AG09319 (cell line): ENCODE measurements around the gene TSC22D3.
A peak's percentile ranks its signal among the peaks of the same experiment; 100 is the strongest.
"Not testable (repeated sequence)": the region's sequence is repeated elsewhere in the genome, so short reads cannot be mapped to it uniquely, and the experiment has no call there.

ENCODE experiments used
- DNase-seq: peaks from one replicate; pipeline ENCODE4 v3.0.0-alpha.2; 2010; ENCODE audit warnings: low read depth; ENCODE audit errors: extremely low read depth
- TF ChIP-seq, protein P1 (sequence below): IDR thresholded peaks from 2 replicates; pipeline ENCODE4 v1.5.1; 2011; ENCODE audit warnings: low read depth, mild to moderate bottlenecking, inconsistent platforms, low read length, moderate library complexity

The TSC22D3 gene

DNA sequence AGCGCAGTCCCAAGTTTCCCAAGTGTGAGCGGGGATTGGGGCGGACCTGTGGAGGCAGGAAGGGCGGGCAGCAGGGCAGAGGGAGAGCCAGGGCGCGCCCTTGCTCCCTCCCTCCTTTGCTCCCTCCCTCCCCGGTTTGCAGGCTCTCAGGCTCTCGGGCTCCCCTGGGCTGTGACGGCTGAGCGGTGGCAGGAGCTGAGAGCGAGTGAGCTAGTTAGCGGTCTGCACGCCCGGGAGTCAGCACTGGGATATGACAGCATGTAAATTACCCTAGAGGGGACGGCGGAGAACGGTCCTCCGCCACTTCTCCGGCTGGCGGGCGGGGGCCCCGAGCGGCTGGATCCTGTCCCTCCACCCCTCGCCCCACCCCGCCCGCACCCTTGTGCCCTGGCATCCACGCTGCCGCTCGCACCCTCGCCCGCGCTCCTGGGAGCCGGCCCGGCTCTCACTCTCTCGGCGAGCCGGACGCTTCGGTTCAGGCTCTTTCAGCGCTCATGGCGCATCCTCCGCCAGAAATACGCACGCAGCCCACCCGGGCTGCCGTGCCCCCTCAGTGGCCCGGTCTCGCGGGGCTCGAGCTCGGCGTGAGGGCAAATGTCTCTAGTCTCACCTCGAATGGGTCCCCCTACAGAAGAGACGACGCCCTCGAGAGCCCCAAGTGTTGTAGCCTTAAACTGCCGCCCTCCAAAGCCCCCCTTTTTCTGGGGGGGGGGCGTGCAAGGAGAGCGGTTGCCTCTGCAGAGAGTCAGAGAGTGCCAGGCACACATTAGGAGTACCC, at the start of gene TSC22D3:
TSS of gene TSC22D3 (minus strand) at position 54 of the 778 bp plus-strand sequence. CDS start 368 bp downstream, outside the sequence.
- DNase-seq, result no peak

GRCh38 chrX:107823456-107823855, 47.9 kb upstream of the TSC22D3 start:
- TF ChIP-seq, protein P1, sequence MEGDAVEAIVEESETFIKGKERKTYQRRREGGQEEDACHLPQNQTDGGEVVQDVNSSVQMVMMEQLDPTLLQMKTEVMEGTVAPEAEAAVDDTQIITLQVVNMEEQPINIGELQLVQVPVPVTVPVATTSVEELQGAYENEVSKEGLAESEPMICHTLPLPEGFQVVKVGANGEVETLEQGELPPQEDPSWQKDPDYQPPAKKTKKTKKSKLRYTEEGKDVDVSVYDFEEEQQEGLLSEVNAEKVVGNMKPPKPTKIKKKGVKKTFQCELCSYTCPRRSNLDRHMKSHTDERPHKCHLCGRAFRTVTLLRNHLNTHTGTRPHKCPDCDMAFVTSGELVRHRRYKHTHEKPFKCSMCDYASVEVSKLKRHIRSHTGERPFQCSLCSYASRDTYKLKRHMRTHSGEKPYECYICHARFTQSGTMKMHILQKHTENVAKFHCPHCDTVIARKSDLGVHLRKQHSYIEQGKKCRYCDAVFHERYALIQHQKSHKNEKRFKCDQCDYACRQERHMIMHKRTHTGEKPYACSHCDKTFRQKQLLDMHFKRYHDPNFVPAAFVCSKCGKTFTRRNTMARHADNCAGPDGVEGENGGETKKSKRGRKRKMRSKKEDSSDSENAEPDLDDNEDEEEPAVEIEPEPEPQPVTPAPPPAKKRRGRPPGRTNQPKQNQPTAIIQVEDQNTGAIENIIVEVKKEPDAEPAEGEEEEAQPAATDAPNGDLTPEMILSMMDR, result no peak
- peak; percentile 47 for DNase-seq

More for the DNA sequence above, at the start of gene TSC22D3:
- TF ChIP-seq, protein P1, result peak; percentile 7

DNA sequence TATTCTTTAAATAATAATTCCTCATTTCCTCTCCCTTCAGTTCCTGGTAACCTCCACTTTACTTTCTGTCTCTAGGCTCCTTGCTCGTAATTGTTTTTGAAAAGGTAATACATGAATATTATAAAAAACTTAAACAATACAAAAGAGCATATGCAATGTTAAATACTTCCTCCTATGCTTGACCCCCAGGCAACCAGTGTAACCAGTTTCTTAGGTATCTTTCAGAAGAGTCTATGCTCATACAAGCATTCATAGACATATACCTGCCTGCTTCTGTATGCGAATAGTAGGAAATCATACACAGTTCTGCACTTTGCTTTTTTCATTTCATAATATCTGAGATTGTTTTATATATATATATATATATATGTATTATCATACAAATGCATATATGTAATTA, 47.5 kb upstream of the TSC22D3 start:
- TF ChIP-seq, protein P1, result no peak
- no peak for DNase-seq

DNA sequence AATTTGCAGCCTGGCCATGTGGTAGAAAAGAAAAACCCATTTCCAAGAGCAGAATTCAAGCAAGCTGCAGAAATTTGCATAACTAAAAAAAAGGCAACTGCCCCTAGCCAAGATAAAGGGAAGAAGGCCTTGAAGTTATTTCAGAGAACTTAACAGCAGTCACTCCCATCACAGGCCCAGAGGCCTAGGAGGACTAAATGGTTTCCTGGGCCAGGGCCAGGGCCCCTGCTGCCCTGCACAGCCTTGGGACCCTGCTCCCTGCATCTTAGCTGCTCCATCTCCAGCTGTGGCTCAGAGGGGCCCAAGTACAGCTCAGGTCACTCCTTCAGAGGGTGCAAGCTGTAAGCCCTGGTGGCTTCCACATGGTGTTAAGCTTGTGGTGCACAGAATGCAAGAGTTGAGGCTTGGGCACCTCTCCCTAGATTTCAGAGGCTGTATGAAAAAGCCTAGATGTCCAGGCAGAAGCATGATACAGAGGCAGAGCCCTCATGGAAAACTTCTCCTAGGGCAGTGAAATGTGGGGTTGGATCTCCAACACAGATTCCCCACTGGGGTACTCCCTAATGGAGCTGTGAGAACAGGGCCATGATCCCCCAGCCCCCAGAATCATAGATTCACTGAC, 43.4 kb upstream of the TSC22D3 start:
- DNase-seq, result no peak
- TF ChIP-seq, protein P1, result no peak

DNA sequence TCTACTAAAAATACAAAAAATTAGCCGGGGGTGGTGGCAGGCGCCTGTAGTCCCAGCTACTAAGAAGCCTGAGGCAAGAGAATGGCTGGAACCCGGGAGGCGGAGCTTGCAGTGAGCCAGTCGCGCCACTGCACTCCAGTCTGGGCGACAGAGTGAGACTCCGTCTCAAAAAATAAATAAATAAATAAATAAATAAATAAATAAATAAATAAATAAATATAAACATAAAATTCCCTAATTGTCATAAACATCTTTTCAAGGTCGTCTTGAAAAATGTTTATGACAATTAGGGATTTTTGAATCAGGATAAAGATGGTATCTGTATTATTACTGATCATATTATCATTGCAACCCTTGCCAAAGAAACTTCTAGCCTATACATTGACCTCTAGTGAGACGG, 34.5 kb upstream of the TSC22D3 start:
- not testable (repeated sequence) for DNase-seq

DNA sequence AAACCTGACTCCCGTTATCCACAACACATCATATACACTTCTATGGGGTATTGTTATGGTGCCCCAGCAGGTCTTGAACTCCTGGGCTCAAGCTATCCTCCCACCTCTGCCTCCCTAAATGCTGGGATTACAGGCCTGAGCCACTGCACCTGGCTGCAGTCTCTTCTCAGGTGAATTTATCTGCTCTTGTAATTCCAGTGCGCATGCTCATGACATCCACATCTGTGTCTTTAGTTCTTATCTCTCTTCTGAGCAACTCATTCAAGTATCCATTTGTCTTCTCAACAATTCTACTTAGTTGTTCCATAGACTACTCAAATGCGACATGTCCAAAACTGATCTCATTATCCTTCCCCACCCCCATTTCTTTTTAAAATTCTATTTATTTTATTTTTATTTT, 29.6 kb upstream of the TSC22D3 start:
- TF ChIP-seq, protein P1, result no peak
- no peak for DNase-seq

DNA sequence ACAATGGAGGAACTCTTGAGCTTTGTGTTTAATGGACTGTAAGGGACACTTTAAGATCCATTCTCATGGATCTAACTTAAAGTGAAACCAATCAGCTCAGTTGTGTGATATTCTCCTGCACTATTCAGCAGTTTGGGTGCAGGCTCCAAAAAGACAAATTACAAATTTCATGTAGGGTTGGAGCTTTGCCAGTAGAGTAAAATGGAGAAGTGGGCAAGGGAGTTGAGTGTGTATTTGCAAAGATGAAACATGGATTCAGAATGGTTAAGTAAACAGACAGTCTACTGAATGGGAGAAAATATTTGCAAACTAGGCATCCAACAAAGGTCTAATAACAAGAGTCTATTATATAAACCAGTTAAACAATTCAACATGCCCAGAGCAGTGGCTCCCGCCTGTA, 28.8 kb upstream of the TSC22D3 start:
- no peak for DNase-seq

More for the DNA sequence above, 28.8 kb upstream of the TSC22D3 start:
- TF ChIP-seq, protein P1, result no peak
